Kidney epithelial cell (primary cell): Measurements from ENCODE around the gene PSMB3. TPM values are rescaled to one million over a fixed set of nuclear protein-coding genes. Genes with fewer than 3 reads are reported as not detected.

Source experiments
- DNase-seq: peaks from one replicate; pipeline ENCODE4 v3.0.0-alpha.2; 2010; ENCODE audit warnings: low read depth
- H3K27me3 ChIP-seq: 2 replicates; pipeline ENCODE4 v1.6.0; 2011; ENCODE audit warnings: low read length; ENCODE audit not compliant: control insufficient read depth, insufficient read depth
- H3K36me3 ChIP-seq: 2 replicates; pipeline ENCODE4 v1.5.1; 2011; ENCODE audit warnings: low read length; ENCODE audit not compliant: control insufficient read depth, insufficient read depth
- H3K4me3 ChIP-seq: 2 replicates; pipeline ENCODE4 v1.5.1; 2011; ENCODE audit warnings: low read depth, mild to moderate bottlenecking, control low read depth, low read length
- total RNA-seq: library from RNA; depleted of rRNA; stranded (reverse); fragments of >200 nt; gene quantifications from 2 replicates; pipeline ENCODE4 v1.2.3, GENCODE V29; 2015
- TF ChIP-seq, protein P1 (sequence below): IDR thresholded peaks from 2 replicates; pipeline ENCODE4 v1.5.1; 2011; ENCODE audit warnings: mild to moderate bottlenecking, moderate library complexity, low read length, control low read depth, inconsistent platforms; ENCODE audit not compliant: insufficient read depth, poor library complexity, severe bottlenecking

The PSMB3 gene
- total RNA-seq, 1 donor from 2014 or later: 166 TPM

DNA sequence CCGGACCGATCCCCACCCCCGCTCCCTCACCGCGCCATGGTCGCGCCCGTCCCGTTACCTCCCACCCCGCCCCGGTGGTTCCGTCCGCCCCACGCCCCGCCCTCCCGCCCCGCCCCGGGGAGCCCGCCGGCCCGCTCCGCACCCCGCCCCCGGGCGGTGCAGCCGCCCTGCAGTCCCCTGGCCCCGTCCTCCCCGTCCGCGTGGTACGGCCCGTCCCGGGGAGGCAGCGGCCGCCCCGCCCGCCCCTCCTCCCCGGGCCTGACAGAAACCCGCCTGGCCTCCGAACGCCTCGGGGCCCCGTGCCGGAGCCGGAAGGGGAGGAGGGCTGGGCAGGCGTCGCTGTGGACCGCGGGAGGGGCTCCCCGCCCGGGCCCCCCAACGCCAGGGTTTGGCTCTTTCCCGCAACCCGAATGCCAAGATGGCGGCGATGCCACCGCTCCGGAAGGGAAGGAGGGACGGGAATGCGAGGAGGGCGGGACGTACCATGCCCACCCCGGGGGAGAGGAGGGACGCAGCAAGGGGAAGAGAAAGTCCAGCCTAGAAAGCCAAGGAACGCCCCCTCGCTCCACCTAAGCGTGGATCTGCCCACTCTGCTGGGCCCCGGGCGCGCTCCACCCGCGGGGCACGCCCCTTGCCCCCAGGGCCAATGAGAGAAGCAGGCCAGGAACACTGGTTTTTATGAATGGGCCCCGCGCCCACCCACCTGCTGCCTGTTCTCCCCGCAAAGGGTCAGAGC lies 47.1 kb downstream of the PSMB3 start, which contains the start of gene PIP4K2B:
TSS of gene PIP4K2B (minus strand) at position 56 of the 736 bp plus-strand sequence. CDS start 132 bp downstream, outside the sequence.
- H3K36me3 ChIP-seq: no peaks in the 10 kb centered on the region
- TF ChIP-seq, protein P1, sequence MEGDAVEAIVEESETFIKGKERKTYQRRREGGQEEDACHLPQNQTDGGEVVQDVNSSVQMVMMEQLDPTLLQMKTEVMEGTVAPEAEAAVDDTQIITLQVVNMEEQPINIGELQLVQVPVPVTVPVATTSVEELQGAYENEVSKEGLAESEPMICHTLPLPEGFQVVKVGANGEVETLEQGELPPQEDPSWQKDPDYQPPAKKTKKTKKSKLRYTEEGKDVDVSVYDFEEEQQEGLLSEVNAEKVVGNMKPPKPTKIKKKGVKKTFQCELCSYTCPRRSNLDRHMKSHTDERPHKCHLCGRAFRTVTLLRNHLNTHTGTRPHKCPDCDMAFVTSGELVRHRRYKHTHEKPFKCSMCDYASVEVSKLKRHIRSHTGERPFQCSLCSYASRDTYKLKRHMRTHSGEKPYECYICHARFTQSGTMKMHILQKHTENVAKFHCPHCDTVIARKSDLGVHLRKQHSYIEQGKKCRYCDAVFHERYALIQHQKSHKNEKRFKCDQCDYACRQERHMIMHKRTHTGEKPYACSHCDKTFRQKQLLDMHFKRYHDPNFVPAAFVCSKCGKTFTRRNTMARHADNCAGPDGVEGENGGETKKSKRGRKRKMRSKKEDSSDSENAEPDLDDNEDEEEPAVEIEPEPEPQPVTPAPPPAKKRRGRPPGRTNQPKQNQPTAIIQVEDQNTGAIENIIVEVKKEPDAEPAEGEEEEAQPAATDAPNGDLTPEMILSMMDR: no peak
- no peaks in the 10 kb centered on the region for H3K27me3 ChIP-seq
- DNase-seq: peak; percentile 71
- H3K4me3 ChIP-seq: peak within 1 kb of the TSS; percentile 96

DNA sequence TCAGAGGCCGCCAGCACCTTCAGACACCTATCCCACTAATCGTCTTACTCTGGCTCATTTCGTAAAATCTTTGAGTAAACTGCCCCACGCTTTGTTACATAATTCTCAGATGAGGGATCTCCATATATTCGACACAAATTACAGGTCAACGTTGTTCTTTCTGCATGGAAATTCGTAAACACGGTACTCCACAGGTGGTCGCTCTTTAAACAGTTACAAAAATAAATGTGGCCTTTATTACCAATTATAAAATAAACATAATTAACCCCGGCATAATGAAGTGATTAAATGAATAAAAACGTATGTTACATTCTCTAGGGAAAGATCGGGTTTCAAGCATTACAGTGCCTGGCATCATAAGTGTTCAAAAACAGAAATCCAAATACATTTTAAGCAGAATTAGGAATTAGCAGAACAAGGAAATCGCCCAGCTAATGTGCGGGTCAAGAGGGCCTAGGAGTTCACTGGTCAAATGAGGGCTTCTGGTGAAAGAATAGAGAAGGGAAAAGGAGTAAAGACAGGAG lies 47.8 kb downstream of the PSMB3 start:
- H3K36me3 ChIP-seq: no peaks in the 10 kb centered on the region
- H3K27me3 ChIP-seq: no peaks in the 10 kb centered on the region
- TF ChIP-seq, protein P1: no peak
- H3K4me3 ChIP-seq: peak overlapping the region; percentile 96
- DNase-seq: no peak

DNA sequence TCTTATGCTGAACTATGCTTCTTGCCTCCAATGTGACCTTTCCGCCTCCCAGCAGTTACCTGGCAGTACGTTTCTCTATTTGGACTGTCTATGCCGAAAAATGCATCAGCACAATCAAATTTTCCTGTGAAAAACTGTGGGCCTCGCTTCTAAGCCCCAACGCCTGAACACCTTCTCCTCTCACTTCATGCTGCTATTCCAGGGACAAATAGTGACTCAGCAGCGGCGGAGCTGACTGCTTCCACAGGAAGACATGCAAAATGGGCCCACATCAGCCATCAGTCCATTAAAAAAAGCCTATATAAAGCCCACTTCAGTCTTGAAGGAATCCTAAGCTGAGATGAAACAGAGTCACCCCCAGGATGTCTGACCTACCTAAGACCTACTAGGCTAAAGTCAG lies 57.3 kb downstream of the PSMB3 start:
- Histone ChIP-seq H3K4me3 (no peak overlapping the region), H3K27me3 (no peaks in the 10 kb centered on the region), H3K36me3 (no peaks in the 10 kb centered on the region)
- DNase-seq: no peak
- TF ChIP-seq, protein P1: no peak

Other genes starting within 250 kb of the PSMB3 start
- gene SRCIN1, start 146.8 kb upstream of the PSMB3 start, total RNA-seq: 0.27 and 0.84 TPM in 2 replicates
- gene EPOP, start 77.8 kb upstream of the PSMB3 start, total RNA-seq: 6.2 and 6.4 TPM in 2 replicates
- 42.7 and 46.7 TPM in 2 replicates for gene MLLT6, start 47.5 kb upstream of the PSMB3 start, total RNA-seq
- gene CISD3, start 22.4 kb upstream of the PSMB3 start, total RNA-seq: 3.4 and 4.1 TPM in 2 replicates
- gene PCGF2, start 4.4 kb upstream of the PSMB3 start, total RNA-seq: 20.8 and 25.1 TPM in 2 replicates
- gene PIP4K2B, start 46.8 kb downstream of the PSMB3 start, total RNA-seq: 34.8 and 53.3 TPM in 2 replicates
- gene CWC25, start 72.6 kb downstream of the PSMB3 start, total RNA-seq: 13.9 and 14.4 TPM in 2 replicates
- 1,506 and 1,881 TPM in 2 replicates for gene RPL23, start 101.0 kb downstream of the PSMB3 start, total RNA-seq
- gene LASP1, start 117.3 kb downstream of the PSMB3 start, total RNA-seq: 201 and 247 TPM in 2 replicates
- gene FBXO47, start 214.7 kb downstream of the PSMB3 start, total RNA-seq: not detected in 2 replicates